ENCODE data around the gene SPDYE2B. TPM values are rescaled to one million over a fixed set of nuclear protein-coding genes. Genes with fewer than 3 reads are reported as not detected.
A peak's percentile ranks its signal among the peaks of the same experiment; 100 is the strongest.
"Not testable (repeated sequence)": the region's sequence is repeated elsewhere in the genome, so short reads cannot be mapped to it uniquely, and the experiment has no call there.

Gene SPDYE2B
- total RNA-seq, 2 donors from 2014 or later, result not detected

DNA sequence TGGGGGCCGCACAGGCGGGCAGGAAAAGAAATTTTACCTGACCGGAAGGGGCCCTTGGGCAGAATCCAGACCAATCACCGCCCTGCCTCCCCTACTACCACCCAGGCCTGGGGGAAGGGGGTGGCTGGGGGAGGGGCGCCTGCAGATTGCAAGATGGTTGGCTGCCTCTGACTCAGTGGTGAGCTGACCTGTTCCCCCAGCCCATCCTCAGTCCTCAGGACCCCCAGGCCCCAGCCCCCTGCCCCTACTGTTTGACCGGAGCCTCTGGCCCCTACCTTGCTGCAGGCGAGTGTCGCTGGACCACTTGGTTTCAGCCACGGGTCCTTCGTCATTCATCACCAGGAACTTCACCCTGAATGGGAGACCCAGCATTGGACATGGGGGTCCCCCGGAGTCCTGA, 11.3 kb upstream of the SPDYE2B start:
- WGBS, 2 experiments (ENCODE audit: insufficient coverage in 1 of 2, insufficient read length in 1 of 2), result 93% methylated on average over 5 of the region's 11 CpGs; no CpG with 5 or more reads in 1 of the 2 experiments
- not testable (repeated sequence) for H3K36me3 ChIP-seq (ENCODE audit: control insufficient read depth, insufficient read depth, low read length); H3K9me3 ChIP-seq (ENCODE audit: control insufficient read depth, low read length); H3K27me3 Mint-ChIP-seq (ENCODE audit: insufficient read depth); H3K4me3 Mint-ChIP-seq; H3K4me1 ChIP-seq (ENCODE audit: control insufficient read depth, insufficient read depth, low read length); H3K9ac ChIP-seq (ENCODE audit: extremely low read depth, low read length, poor library complexity, severe bottlenecking); H3K4me3 ChIP-seq (ENCODE audit: low read length); H3K27me3 ChIP-seq (ENCODE audit: control insufficient read depth, insufficient read depth, low read length, poor library complexity, severe bottlenecking); H3K9me3 Mint-ChIP-seq; H3K36me3 Mint-ChIP-seq (ENCODE audit: low read depth); H3K4me1 Mint-ChIP-seq; H3K27ac ChIP-seq (ENCODE audit: low read depth, low read length); H3K27ac Mint-ChIP-seq
- peak; percentile 50 for DNase-seq

DNA sequence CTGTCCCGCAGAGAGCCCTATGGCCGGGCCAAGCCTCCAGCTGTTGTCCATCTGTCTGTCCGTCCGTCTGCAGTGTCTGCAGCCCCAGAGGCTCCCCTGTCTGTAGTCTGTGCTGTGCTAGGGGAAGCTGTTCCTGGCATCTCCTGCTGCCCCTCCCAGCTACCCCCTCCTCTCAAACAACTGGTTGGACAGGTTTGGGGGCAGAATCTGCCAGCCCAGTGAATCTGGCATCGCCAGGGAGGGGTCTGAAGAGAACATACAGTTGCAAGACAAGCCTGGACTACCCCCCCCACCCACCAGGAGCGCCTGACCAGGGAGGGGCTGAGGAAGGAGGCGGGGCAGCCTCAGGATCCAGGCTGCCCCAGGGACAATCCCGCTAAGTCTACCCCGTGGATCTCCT, 7.4 kb upstream of the SPDYE2B start, which contains the start of gene UPK3BL1:
Gene UPK3BL1 (minus strand): TSS at position 101 of the 400 bp plus-strand sequence. CDS start 50 bp downstream, at position 51.
- H3K4me1 ChIP-seq (ENCODE audit: control insufficient read depth, insufficient read depth, low read length); H3K9me3 Mint-ChIP-seq; H3K36me3 Mint-ChIP-seq (ENCODE audit: low read depth); H3K4me3 ChIP-seq (ENCODE audit: low read length); H3K9ac ChIP-seq (ENCODE audit: extremely low read depth, low read length, poor library complexity, severe bottlenecking); DNase-seq; H3K27me3 ChIP-seq (ENCODE audit: control insufficient read depth, insufficient read depth, low read length, poor library complexity, severe bottlenecking); H3K27ac Mint-ChIP-seq; H3K9me3 ChIP-seq (ENCODE audit: control insufficient read depth, low read length); H3K27ac ChIP-seq (ENCODE audit: low read depth, low read length); H3K4me1 Mint-ChIP-seq; H3K36me3 ChIP-seq (ENCODE audit: control insufficient read depth, insufficient read depth, low read length); H3K4me3 Mint-ChIP-seq; H3K27me3 Mint-ChIP-seq (ENCODE audit: insufficient read depth): not testable (repeated sequence)
- no CpG with 5 or more reads among the region's 9 CpGs for WGBS, 2 experiments (ENCODE audit: insufficient coverage in 1 of 2, insufficient read length in 1 of 2)

DNA sequence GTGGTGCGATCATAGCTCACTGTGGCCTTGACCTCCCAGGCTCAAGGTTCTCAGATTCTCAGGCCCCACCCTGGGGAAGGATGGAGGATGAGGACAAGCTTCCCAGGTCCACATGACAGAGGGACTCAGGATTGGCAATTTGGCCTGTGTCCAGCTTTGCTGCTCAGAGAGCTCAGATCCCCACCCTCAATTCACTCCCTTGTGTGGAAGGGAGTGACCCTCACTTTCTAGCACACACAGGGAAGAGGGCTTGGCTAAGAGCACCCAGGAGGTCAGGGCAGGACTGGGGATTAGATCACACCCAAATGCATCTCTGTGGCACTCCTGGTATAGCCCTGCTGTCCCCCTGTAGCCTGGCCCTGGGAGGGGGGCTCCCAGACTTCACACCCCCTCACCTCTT, 6.7 kb upstream of the SPDYE2B start:
- H3K27me3 Mint-ChIP-seq (ENCODE audit: insufficient read depth); H3K27ac Mint-ChIP-seq; H3K27me3 ChIP-seq (ENCODE audit: control insufficient read depth, insufficient read depth, low read length, poor library complexity, severe bottlenecking); H3K4me1 Mint-ChIP-seq; DNase-seq; H3K4me3 Mint-ChIP-seq; H3K9me3 ChIP-seq (ENCODE audit: control insufficient read depth, low read length); H3K9ac ChIP-seq (ENCODE audit: extremely low read depth, low read length, poor library complexity, severe bottlenecking); H3K36me3 Mint-ChIP-seq (ENCODE audit: low read depth); H3K9me3 Mint-ChIP-seq; H3K4me3 ChIP-seq (ENCODE audit: low read length); H3K4me1 ChIP-seq (ENCODE audit: control insufficient read depth, insufficient read depth, low read length); H3K27ac ChIP-seq (ENCODE audit: low read depth, low read length); H3K36me3 ChIP-seq (ENCODE audit: control insufficient read depth, insufficient read depth, low read length): not testable (repeated sequence)
- WGBS, 2 experiments (ENCODE audit: insufficient coverage in 1 of 2, insufficient read length in 1 of 2), result no CpG with 5 or more reads among the region's 1 CpG

DNA sequence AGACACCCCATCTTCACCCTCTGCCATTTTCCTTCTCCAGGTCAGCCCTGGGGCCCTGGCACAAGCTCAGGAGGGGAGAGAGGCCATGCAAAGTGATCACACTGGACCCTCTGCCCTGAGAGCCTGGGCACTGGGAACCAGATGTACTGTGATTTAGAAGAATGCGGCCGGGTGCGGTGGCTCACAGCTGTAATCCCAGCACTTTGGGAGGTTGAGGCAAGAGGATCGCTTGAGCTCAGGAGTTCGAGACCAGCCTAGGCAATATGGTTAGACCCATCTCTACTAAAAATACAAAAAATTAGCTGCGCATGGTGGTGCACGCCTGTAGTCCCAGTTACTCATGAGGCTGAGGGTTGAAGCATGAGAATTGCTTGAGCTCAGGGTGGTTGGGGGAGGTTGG, 2.3 kb upstream of the SPDYE2B start:
- not testable (repeated sequence) for H3K9ac ChIP-seq (ENCODE audit: extremely low read depth, low read length, poor library complexity, severe bottlenecking); H3K27me3 Mint-ChIP-seq (ENCODE audit: insufficient read depth); H3K9me3 ChIP-seq (ENCODE audit: control insufficient read depth, low read length); H3K27ac Mint-ChIP-seq; H3K4me3 Mint-ChIP-seq; H3K36me3 ChIP-seq (ENCODE audit: control insufficient read depth, insufficient read depth, low read length); H3K4me1 ChIP-seq (ENCODE audit: control insufficient read depth, insufficient read depth, low read length); H3K27me3 ChIP-seq (ENCODE audit: control insufficient read depth, insufficient read depth, low read length, poor library complexity, severe bottlenecking); H3K27ac ChIP-seq (ENCODE audit: low read depth, low read length); H3K9me3 Mint-ChIP-seq; DNase-seq; H3K4me3 ChIP-seq (ENCODE audit: low read length); H3K4me1 Mint-ChIP-seq; H3K36me3 Mint-ChIP-seq (ENCODE audit: low read depth)
- WGBS, 2 experiments (ENCODE audit: insufficient coverage in 1 of 2, insufficient read length in 1 of 2), result 90 to 96% methylated on average over 3 to 5 of the region's 7 CpGs

DNA sequence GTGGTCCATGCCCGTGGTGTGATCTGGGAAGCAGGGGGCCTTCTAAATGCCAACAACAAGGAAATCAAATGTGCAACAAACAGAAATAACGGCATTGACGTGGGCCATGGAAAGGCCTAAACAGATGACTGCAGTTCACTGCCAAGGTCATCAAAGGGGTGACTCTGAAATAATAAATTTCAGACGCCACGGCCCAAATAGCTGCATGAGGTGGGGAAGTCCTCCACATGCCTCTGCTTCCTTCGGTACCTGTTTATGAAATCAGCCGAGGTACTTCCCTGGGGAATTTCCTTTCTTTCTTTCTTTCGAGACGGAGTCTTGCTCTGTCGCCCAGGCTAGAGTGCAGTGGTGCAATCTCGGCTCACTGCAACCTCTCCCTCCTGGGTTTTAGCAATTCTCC, 14.6 kb downstream of the SPDYE2B start:
- H3K36me3 Mint-ChIP-seq (ENCODE audit: low read depth); H3K27me3 Mint-ChIP-seq (ENCODE audit: insufficient read depth); H3K9me3 Mint-ChIP-seq; H3K4me3 Mint-ChIP-seq; H3K36me3 ChIP-seq (ENCODE audit: control insufficient read depth, insufficient read depth, low read length); H3K27ac Mint-ChIP-seq; H3K4me3 ChIP-seq (ENCODE audit: low read length); H3K4me1 Mint-ChIP-seq; H3K27ac ChIP-seq (ENCODE audit: low read depth, low read length); H3K4me1 ChIP-seq (ENCODE audit: control insufficient read depth, insufficient read depth, low read length); DNase-seq; H3K9me3 ChIP-seq (ENCODE audit: control insufficient read depth, low read length); H3K27me3 ChIP-seq (ENCODE audit: control insufficient read depth, insufficient read depth, low read length, poor library complexity, severe bottlenecking); H3K9ac ChIP-seq (ENCODE audit: extremely low read depth, low read length, poor library complexity, severe bottlenecking): not testable (repeated sequence)
- 92% methylated on average over 2 of the region's 11 CpGs; no CpG with 5 or more reads in 1 of the 2 experiments for WGBS, 2 experiments (ENCODE audit: insufficient coverage in 1 of 2, insufficient read length in 1 of 2)

DNA sequence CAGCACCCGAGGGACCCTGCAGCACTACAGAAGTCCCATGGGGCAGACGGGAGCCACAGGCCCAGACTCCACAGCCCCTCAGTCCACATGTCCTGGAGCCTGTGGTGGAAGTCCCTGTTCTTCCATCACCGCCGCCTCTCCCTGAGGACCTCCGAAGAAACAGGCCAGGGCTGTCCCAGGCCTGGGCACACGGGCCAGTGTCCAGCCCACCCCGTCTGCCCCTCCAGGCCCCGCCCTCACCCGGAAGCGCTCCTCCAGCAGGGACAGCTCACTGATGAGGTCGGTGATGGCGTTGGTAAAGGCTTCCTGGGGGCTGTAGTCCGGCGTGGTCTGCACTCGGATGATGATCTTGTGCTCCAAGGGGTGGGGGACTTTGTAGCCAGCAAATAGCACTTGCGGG, 16.7 kb downstream of the SPDYE2B start:
- not testable (repeated sequence) for H3K4me3 ChIP-seq (ENCODE audit: low read length); DNase-seq; H3K9me3 ChIP-seq (ENCODE audit: control insufficient read depth, low read length); H3K9ac ChIP-seq (ENCODE audit: extremely low read depth, low read length, poor library complexity, severe bottlenecking); H3K4me3 Mint-ChIP-seq; H3K4me1 ChIP-seq (ENCODE audit: control insufficient read depth, insufficient read depth, low read length); H3K27me3 Mint-ChIP-seq (ENCODE audit: insufficient read depth); H3K4me1 Mint-ChIP-seq; H3K36me3 ChIP-seq (ENCODE audit: control insufficient read depth, insufficient read depth, low read length); H3K9me3 Mint-ChIP-seq; H3K27me3 ChIP-seq (ENCODE audit: control insufficient read depth, insufficient read depth, low read length, poor library complexity, severe bottlenecking); H3K27ac Mint-ChIP-seq; H3K27ac ChIP-seq (ENCODE audit: low read depth, low read length); H3K36me3 Mint-ChIP-seq (ENCODE audit: low read depth)
- no CpG with 5 or more reads among the region's 16 CpGs for WGBS, 2 experiments (ENCODE audit: insufficient coverage in 1 of 2, insufficient read length in 1 of 2)

DNA sequence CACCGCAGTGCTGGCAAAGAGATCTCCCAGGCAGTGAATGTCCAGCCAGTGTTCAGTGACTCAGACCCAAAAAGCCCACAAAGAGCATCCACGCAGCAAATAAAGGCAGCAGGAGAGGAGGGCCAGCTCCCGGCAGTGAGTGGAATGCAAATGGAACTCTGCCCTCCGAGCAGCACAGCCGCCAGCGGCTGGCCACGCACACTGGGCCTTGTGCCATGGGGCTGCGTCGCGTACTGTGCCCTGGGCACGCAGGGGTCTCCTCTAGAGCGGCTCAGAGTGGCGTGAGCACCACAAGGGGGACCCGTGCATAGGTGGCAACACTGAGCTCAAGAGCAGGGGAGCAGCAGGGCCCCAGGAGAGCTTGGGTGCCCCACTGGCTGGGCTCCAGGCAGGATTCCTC, 17.4 kb downstream of the SPDYE2B start:
- not testable (repeated sequence) for H3K27me3 Mint-ChIP-seq (ENCODE audit: insufficient read depth); H3K4me3 ChIP-seq (ENCODE audit: low read length); H3K4me1 Mint-ChIP-seq

More for the DNA sequence above, 17.4 kb downstream of the SPDYE2B start:
- not testable (repeated sequence) for H3K27ac ChIP-seq (ENCODE audit: low read depth, low read length); H3K9ac ChIP-seq (ENCODE audit: extremely low read depth, low read length, poor library complexity, severe bottlenecking); H3K36me3 ChIP-seq (ENCODE audit: control insufficient read depth, insufficient read depth, low read length); H3K36me3 Mint-ChIP-seq (ENCODE audit: low read depth); DNase-seq; H3K4me1 ChIP-seq (ENCODE audit: control insufficient read depth, insufficient read depth, low read length); H3K9me3 Mint-ChIP-seq; H3K27ac Mint-ChIP-seq; H3K4me3 Mint-ChIP-seq; H3K27me3 ChIP-seq (ENCODE audit: control insufficient read depth, insufficient read depth, low read length, poor library complexity, severe bottlenecking); H3K9me3 ChIP-seq (ENCODE audit: control insufficient read depth, low read length)
- no CpG with 5 or more reads among the region's 14 CpGs for WGBS, 2 experiments (ENCODE audit: insufficient coverage in 1 of 2, insufficient read length in 1 of 2)
